T-helper 1 cell (primary cell): ENCODE data around the gene ANKRD36C.
"Not testable (repeated sequence)": the region's sequence is repeated elsewhere in the genome, so short reads cannot be mapped to it uniquely, and the experiment has no call there.

ENCODE experiments used
- DNase-seq, 5 donors: peaks; one replicate each; pipeline ENCODE4 v3.0.0-alpha.2; 2012 to 2020
- total RNA-seq, 4 donors: gene quantifications; one replicate each; lab custom pipeline; 2026; lab: John Stamatoyannopoulos, UW

The ANKRD36C gene
- 147 to 267 (median 195) reads per million in 4 donors for total RNA-seq

GRCh38 chr2:95991351-95992094 lies at the start of gene ANKRD36C:
ANKRD36C (minus strand) TSS chr2:95991824; CDS start chr2:95991708, 116 bp downstream.
- DNase-seq: peak in 3 of 5 donors; percentile 8 to 50 (median 14)

- DNase-seq: not testable (repeated sequence)
Observed at GRCh38 chr2:96035554-96035953, 43.9 kb upstream of the ANKRD36C start.

DNA sequence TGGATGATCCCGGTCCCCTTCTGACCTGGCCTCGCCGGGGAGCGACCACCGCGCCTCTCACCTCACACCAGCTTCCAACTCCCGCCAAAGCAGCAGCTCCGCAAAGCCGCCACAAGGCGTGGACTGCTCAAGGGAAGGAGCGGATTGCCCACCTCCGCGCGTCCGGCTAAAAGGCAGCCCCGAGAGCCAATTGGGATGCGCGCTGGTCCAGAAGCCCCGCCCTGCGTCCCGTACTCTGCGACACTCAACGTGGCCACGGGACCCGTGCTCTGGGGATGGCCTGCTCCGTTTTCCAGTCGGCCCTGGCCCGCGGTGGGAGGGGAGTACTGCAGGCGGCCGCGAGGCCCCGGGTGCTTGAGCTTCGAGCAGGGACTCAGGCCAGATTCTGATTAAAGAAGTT lies 43.2 kb upstream of the ANKRD36C start, which contains the start of gene GPAT2:
Gene GPAT2, minus strand, starts transcription at position 125 of the 400 bp plus-strand sequence. CDS start 2,557 bp downstream, outside the sequence.
- not testable (repeated sequence) for DNase-seq

GRCh38 chr2:96033997-96034396 lies 42.4 kb upstream of the ANKRD36C start:
- DNase-seq: not testable (repeated sequence)

DNA sequence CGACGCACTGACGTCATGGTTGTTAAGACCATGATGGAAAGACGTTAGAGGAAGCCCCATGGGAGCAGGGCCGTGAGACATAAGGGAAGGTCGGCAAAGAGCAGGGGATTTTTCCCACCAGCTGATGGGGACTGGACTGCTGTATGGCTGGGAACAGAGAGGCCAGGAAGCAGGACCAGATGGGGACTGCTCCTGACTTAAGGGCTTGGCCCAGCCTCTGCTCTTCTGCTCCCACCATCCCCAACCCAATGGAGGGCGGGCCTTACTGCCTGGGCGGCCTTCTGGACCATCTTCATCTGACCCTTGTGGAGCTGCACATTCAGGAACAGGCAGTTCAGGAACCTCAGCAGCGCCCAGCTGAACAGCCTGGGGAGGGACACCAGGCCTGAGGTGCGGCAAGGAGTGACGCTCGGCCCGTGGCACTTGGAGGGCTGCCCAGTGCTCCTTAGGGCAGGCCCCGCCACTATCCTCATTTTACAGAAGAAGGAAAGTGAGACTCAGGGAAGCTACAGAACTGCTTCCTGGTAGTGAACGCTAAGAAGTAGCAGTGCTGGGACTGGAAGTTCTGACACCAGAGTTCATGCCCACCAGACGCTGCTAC lies 36.2 kb upstream of the ANKRD36C start:
- not testable (repeated sequence) for DNase-seq

DNA sequence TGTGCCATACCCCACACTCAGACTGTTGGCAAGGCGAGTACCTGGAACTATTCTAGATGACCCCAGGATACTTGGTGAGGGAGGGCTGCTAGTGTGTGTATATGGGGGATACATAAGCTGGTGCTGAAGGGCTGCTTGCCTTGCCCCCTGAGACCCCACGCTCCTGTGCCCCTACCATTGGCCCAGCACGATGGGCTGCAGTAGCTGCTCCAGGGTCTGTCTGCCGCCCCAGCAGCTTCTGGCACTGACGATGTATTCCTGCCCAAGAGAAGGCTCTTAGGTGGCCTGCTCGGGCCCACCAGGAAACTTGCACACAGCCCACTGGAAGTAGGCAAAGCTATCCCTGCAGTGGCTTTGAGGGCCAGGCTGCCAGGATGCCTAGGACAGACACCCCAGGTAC lies 34.1 kb upstream of the ANKRD36C start:
- DNase-seq: not testable (repeated sequence)

GRCh38 chr2:96025194-96025492 lies 33.5 kb upstream of the ANKRD36C start:
- DNase-seq: no peak

GRCh38 chr2:96024336-96025193 lies 32.9 kb upstream of the ANKRD36C start:
- no peak for DNase-seq

GRCh38 chr2:96023701-96024100 lies 32.1 kb upstream of the ANKRD36C start:
- DNase-seq: not testable (repeated sequence)

GRCh38 chr2:96022701-96023447 lies 31.2 kb upstream of the ANKRD36C start:
- DNase-seq: peak; percentile 39 to 71 (median 59)

GRCh38 chr2:96022126-96022525 lies 30.5 kb upstream of the ANKRD36C start:
- not testable (repeated sequence) for DNase-seq

- not testable (repeated sequence) for DNase-seq
Observed at GRCh38 chr2:96021142-96021541, 29.5 kb upstream of the ANKRD36C start.

DNA sequence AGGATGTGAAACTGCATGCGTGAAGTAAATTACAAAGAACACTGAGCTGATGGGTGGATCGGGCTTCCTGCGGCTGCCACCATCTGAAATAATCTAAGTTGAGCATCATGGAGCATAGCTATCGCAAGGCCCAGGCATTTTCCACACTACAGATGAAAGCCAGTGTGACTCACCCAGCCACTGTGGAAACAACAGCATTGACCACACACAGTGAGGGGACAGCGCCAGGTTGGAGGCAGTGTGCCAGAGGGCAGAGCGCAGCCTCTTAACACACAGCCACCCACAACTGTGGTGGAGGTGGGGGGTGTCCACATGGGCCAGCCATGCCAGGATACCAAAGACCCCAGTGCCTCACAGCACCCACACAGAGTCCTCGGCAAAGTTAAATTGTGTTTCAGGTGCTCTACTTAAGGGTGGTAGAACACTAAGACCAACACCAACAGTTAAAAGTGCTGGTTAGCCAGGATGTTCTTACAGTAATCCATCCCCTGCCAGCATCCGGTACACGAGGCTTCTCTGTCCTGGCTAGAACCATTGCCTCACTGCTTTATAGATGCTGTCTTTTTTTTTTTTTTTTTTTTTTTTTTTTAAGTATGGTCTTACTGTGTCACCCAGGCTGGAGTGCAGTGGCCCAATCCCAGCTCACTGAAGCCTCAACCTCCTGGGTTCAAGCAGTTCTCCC lies 28.4 kb upstream of the ANKRD36C start:
- DNase-seq: peak in 1 of 5 donors; percentile 28

GRCh38 chr2:96016321-96016720 lies 24.7 kb upstream of the ANKRD36C start:
- not testable (repeated sequence) for DNase-seq

DNA sequence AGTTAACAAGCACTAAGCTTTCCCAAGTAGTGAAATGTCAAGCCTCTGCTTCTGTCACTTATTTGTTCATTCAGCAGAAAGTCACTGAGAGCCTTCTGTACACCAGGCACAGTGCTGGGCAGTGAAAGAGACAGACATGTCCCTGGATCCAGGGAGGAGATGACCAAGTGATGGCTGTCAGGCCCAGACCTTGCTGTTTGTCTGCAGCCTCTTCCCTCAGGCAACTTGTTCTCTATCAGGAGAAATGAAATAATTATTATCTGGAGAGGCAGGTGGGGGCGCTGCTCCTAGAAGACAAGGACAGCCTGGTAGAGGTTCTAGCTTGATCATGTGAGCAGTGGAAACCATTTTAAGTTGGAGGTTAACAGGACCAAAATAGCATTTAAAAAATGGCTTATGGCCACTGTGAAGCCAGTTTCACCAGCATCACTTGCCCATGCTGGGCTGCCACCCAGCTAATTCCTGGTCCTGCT lies 21.2 kb upstream of the ANKRD36C start:
- not testable (repeated sequence) for DNase-seq

DNA sequence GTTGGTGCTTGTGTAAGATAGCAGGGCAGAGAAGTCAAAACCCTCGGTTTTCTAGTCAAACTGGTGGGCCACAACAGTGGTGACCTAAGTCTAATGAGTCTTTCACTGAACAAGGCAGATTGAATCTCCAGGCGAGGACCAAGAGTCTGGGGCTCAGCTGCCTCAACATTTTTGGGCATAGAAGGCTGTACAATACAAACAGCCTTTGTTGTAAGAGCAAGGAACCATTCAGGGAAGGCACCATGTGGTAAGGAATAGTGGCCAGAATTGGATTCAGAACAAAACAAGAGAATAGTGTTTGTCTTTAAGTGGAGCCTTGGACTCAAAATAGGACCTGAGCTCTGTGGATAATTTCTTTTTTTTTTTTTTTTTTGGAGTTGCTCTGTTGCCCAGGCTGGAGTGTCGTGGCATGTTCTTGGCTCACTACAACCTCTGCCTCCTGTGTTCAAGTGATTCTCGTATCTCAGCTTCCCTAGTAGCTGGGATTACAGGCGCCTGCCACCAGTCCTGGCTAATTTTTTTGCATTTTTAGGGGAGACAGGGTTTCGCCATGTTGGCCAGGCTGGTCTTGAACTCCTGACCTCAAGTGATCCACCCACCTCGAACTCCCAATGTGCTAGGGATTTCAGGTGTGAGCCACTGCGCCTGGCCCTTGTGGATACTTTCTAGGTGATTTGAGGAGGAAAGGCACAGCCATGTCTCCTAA lies 20.6 kb upstream of the ANKRD36C start:
- DNase-seq: not testable (repeated sequence)

GRCh38 chr2:96011129-96011455 lies 19.5 kb upstream of the ANKRD36C start:
- DNase-seq: peak in 1 of 5 donors; percentile 36

DNA sequence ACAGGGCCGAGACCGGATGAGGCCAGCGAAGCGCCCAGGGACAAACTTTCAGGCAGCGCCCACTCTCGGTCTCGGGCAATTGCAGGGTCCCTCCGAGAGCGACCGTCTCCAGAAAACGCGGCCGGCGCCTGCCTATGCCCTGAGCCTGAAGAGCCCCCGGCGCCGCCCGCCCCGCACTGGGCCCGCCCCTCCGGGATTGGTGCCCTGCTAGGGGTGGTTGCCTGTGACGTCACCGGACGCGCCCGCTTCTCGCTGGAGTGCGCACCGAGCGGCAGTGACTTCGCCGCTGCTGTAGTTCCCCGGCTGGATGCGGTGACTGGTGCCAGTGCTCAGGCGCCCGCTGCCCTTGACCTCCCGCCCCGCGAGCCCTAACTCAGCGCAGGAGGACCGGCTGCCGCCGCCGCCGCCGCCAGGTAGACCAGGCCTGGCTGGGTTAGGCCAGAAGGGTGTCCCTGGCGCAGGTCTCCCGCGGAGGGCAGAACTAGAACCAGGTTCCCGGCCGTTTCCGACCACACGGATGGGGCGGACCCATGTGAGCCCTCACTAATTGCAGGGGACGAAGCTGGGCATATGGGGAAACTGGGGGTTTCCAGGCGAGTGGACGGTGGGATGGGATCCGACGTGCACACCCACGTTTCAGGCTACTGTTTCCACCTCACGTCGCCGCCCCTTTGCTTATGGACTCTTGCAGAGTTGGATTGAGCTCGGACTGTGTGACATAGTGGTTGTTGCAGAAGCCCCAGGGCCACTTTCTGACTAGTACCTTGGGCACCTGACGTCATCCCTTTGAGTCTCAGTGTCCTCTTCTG lies 18.9 kb upstream of the ANKRD36C start:
- DNase-seq: peak; percentile 91 to 96 (median 93)

DNA sequence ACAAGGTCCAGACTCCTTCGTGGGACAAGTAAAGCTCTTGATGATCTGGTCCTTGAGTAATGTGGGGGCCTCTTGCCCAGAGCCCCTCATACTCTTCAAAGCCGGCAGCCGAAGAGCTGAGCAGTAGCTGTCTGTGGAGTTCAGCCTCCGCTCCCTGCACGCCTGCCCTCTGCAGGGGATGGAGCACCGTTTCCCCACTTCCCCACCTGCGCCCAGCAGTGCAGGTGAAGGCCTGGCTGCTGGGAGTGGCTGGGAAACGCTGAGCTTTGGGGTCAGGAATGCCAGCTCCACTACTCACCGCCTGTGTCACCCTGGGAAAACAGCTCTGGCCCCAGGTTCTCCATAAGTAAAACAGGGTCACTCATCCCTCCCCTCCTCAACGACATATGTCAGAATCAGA lies 18.2 kb upstream of the ANKRD36C start:
- DNase-seq: not testable (repeated sequence)

GRCh38 chr2:96008051-96008450 lies 16.4 kb upstream of the ANKRD36C start:
- DNase-seq: not testable (repeated sequence)
